Measurements from ENCODE around the gene FIBIN. TPM values are rescaled to one million over a fixed set of nuclear protein-coding genes. Genes with fewer than 3 reads are reported as not detected.

The FIBIN gene
- total RNA-seq, 1 donor from 2014 or later, result 8.3 TPM

Other genes with a start within 250 kb of the FIBIN start
- gene BBOX1, start 46.7 kb downstream of the FIBIN start, total RNA-seq, result not detected

Measured in Right ventricle myocardium inferior (tissue), 1 donor.